Measurements from ENCODE around the gene RPL32.
"Not testable (repeated sequence)": the region's sequence is repeated elsewhere in the genome, so short reads cannot be mapped to it uniquely, and the experiment has no call there.

DNA sequence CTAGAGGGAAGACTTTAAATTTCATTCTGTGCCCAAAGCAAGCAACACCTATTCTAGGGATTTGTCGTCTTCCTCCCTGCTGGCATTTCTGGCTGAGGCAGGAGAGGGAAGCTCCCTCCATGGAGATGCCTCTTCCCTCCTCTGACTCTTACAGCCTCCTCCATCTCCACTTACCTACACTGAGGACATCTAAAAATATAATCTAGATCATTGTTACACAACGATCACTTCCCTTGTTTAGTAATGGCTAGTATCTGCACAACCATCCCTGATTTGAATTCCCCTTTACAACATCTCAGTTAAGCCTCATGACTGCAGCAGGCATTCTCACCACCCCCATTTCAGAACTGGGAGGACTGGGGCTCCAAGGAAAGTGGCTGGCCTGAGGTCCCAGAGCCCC, 12.5 kb upstream of the RPL32 start:
- TF ChIP-seq, protein P1, sequence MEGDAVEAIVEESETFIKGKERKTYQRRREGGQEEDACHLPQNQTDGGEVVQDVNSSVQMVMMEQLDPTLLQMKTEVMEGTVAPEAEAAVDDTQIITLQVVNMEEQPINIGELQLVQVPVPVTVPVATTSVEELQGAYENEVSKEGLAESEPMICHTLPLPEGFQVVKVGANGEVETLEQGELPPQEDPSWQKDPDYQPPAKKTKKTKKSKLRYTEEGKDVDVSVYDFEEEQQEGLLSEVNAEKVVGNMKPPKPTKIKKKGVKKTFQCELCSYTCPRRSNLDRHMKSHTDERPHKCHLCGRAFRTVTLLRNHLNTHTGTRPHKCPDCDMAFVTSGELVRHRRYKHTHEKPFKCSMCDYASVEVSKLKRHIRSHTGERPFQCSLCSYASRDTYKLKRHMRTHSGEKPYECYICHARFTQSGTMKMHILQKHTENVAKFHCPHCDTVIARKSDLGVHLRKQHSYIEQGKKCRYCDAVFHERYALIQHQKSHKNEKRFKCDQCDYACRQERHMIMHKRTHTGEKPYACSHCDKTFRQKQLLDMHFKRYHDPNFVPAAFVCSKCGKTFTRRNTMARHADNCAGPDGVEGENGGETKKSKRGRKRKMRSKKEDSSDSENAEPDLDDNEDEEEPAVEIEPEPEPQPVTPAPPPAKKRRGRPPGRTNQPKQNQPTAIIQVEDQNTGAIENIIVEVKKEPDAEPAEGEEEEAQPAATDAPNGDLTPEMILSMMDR (IDR thresholded peaks at IDR 0.05): not testable (repeated sequence)
- not testable (repeated sequence) for TF ChIP-seq POLR2A, EP300, POLR2AphosphoS5 (IDR thresholded peaks at IDR 0.05)

Data from sigmoid colon (tissue), 4 donors.